H1 (cell line): ENCODE data around the gene CROCC2. TPM values are rescaled to one million over a fixed set of nuclear protein-coding genes. Genes with fewer than 3 reads are reported as not detected.

Experiments used
- CTCF ChIA-PET: fragments of 300-600 bp; sonication (Branson Sonifier 250); formaldehyde crosslinking; loops from one replicate; lab custom pipeline; 2021; ENCODE audit not compliant: partially characterized antibody; lab: Charles Lee
- POLR2A ChIA-PET: fragments of 300-600 bp; sonication (Branson Sonifier 250); formaldehyde crosslinking; loops from one replicate; lab custom pipeline; 2021; ENCODE audit warnings: inconsistent platforms; ENCODE audit not compliant: partially characterized antibody; lab: Charles Lee
- DNase-seq, 2 experiments: peaks; one replicate each; pipeline versions ENCODE4 v3.0.0 to v3.0.0-alpha.2; 2010 to 2022; ENCODE audit warnings: low spot score in 2 of 2, low read depth in 1 of 2, mixed read lengths in 1 of 2
- FAIRE-seq: peaks from 2 replicates; lab custom pipeline; 2011; peaks lifted over from hg19 to GRCh38; lab: Jason Lieb, UNC
- H2AFZ ChIP-seq: 2 replicates; pipeline ENCODE4 v1.8.1; 2012; ENCODE audit warnings: low read length, inconsistent platforms
- H2AK5ac ChIP-seq: 2 replicates; pipeline ENCODE4 v1.6.1; 2013; ENCODE audit warnings: low read depth, low read length
- H2BK120ac ChIP-seq: replicated peaks from 2 replicates; pipeline ENCODE3; 2013; ENCODE audit warnings: low read depth, low read length, inconsistent platforms
- H2BK12ac ChIP-seq: 2 replicates; pipeline ENCODE4 v1.6.1; 2013; ENCODE audit warnings: low read depth, low read length
- H2BK15ac ChIP-seq: 2 replicates; pipeline ENCODE4 v1.6.1; 2013; ENCODE audit warnings: low read length
- H2BK20ac ChIP-seq: 2 replicates; pipeline ENCODE4 v1.6.1; 2013; ENCODE audit warnings: low read length
- H2BK5ac ChIP-seq: 2 replicates; pipeline ENCODE4 v1.6.1; 2013; ENCODE audit warnings: low read depth, low read length
- H3K14ac ChIP-seq: 2 replicates; pipeline ENCODE4 v1.6.1; 2013; ENCODE audit warnings: inconsistent platforms; ENCODE audit not compliant: insufficient read length
- H3K18ac ChIP-seq: 2 replicates; pipeline ENCODE4 v1.6.1; 2013; ENCODE audit warnings: low read length; ENCODE audit errors: extremely low read depth
- H3K23ac ChIP-seq: 2 replicates; pipeline ENCODE4 v1.6.1; 2013; ENCODE audit warnings: inconsistent platforms; ENCODE audit not compliant: insufficient read length
- H3K23me2 ChIP-seq: 2 replicates; pipeline ENCODE4 v1.6.1; 2013; ENCODE audit warnings: low read depth, low read length
- H3K27ac ChIP-seq: 2 replicates; pipeline ENCODE4 v1.6.1; 2011; ENCODE audit warnings: low read depth, low read length, inconsistent platforms
- H3K27me3 ChIP-seq, 4 experiments: replicated peaks in 1 of 4; 1 replicate in 1 of 4; 2 replicates in 3 of 4; pipeline versions ENCODE4 v1.6.1 to v1.8.1; 2011 to 2013; ENCODE audit warnings: low read length in 3 of 4, mild to moderate bottlenecking in 3 of 4, inconsistent platforms in 2 of 4, mixed read lengths in 2 of 4, moderate library complexity in 1 of 4; ENCODE audit not compliant: control insufficient read depth in 3 of 4, insufficient read depth in 3 of 4; ENCODE audit errors: extremely low read depth in 1 of 4
- H3K36me3 ChIP-seq, 4 experiments: 2 replicates each; pipeline versions ENCODE4 v1.6.1 to v1.8.1; 2011 to 2013; ENCODE audit warnings: mild to moderate bottlenecking in 4 of 4, low read length in 3 of 4, moderate library complexity in 2 of 4, control low read depth in 1 of 4, inconsistent platforms in 1 of 4; ENCODE audit not compliant: insufficient read depth in 4 of 4, control insufficient read depth in 2 of 4
- H3K4ac ChIP-seq: replicated peaks from 2 replicates; pipeline ENCODE3; 2013; ENCODE audit warnings: low read length, low read depth, mixed read lengths, inconsistent platforms; ENCODE audit not compliant: insufficient read length
- H3K4me1 ChIP-seq, 4 experiments: replicated peaks in 1 of 4; 1 replicate in 1 of 4; 2 replicates in 3 of 4; pipeline versions ENCODE4 v1.6.1 to v1.8.1; 2011 to 2013; ENCODE audit warnings: low read length in 3 of 4, inconsistent platforms in 2 of 4, mixed read lengths in 1 of 4; ENCODE audit not compliant: insufficient read depth in 4 of 4, control insufficient read depth in 3 of 4
- H3K4me2 ChIP-seq, 2 experiments: 2 replicates each; pipeline versions ENCODE4 v1.6.1 to v1.8.1; 2011 to 2013; ENCODE audit warnings: low read depth in 2 of 2, low read length in 2 of 2, control low read depth in 1 of 2, inconsistent platforms in 1 of 2, mild to moderate bottlenecking in 1 of 2; ENCODE audit not compliant: insufficient read depth in 1 of 2
- H3K4me3 ChIP-seq, 4 experiments: fragments of 200-600, 300-600 bp in 1 of 4; sonication (generic), shearing (Covaris generic), sonication (Bioruptor Twin) in 1 of 4; 2 replicates each; pipeline versions ENCODE4 v1.5.1 to v1.8.1; 2011 to 2016; ENCODE audit warnings: low read length in 4 of 4, low read depth in 3 of 4, control low read depth in 2 of 4, inconsistent platforms in 2 of 4, mild to moderate bottlenecking in 2 of 4, mixed read lengths in 1 of 4, moderate library complexity in 1 of 4; ENCODE audit not compliant: insufficient read depth in 2 of 4; ENCODE audit errors: extremely low read depth in 1 of 4
- H3K56ac ChIP-seq: replicated peaks from 2 replicates; pipeline ENCODE3; 2013; ENCODE audit warnings: low read depth, mild to moderate bottlenecking, mixed read lengths, low read length, inconsistent platforms; ENCODE audit not compliant: insufficient read length
- H3K79me1 ChIP-seq: 2 replicates; pipeline ENCODE4 v1.6.1; 2013; ENCODE audit warnings: low read depth, low read length, control low read depth
- H3K79me2 ChIP-seq, 2 experiments: 2 replicates each; pipeline versions ENCODE4 v1.6.1 to v1.8.1; 2012 to 2013; ENCODE audit warnings: low read length in 2 of 2, mild to moderate bottlenecking in 2 of 2, inconsistent platforms in 1 of 2; ENCODE audit not compliant: insufficient read depth in 2 of 2, control insufficient read depth in 1 of 2
- H3K9ac ChIP-seq, 4 experiments: replicated peaks in 1 of 4; 1 replicate in 1 of 4; 2 replicates in 3 of 4; pipeline versions ENCODE4 v1.6.1 to v1.8.1; 2011 to 2013; ENCODE audit warnings: low read depth in 3 of 4, low read length in 3 of 4, control low read depth in 2 of 4, mild to moderate bottlenecking in 2 of 4, moderate library complexity in 2 of 4, inconsistent platforms in 1 of 4; ENCODE audit errors: extremely low read depth in 1 of 4
- H3K9me3 ChIP-seq, 2 experiments: 2 replicates each; pipeline versions ENCODE4 v1.6.1 to v1.8.1; 2012 to 2013; ENCODE audit warnings: mild to moderate bottlenecking in 2 of 2, moderate library complexity in 2 of 2, control low read depth in 1 of 2, inconsistent platforms in 1 of 2, low read depth in 1 of 2, low read length in 1 of 2, mixed read lengths in 1 of 2; ENCODE audit not compliant: insufficient read depth in 2 of 2
- H4K20me1 ChIP-seq, 2 experiments: replicated peaks in 1 of 2; 2 replicates each; pipeline versions ENCODE3 to v1.8.1; 2011 to 2013; ENCODE audit warnings: inconsistent platforms in 2 of 2, low read length in 2 of 2, mild to moderate bottlenecking in 1 of 2; ENCODE audit not compliant: insufficient read depth in 2 of 2, control insufficient read depth in 1 of 2
- H4K5ac ChIP-seq: 2 replicates; pipeline ENCODE4 v1.6.1; 2013; ENCODE audit warnings: low read length, low read depth, mixed read lengths, inconsistent platforms; ENCODE audit not compliant: insufficient read length
- H4K8ac ChIP-seq: 2 replicates; pipeline ENCODE4 v1.8.0; 2013; ENCODE audit warnings: mild to moderate bottlenecking, moderate library complexity, low read length, inconsistent platforms; ENCODE audit not compliant: insufficient read depth; ENCODE audit errors: extremely low read depth
- H4K91ac ChIP-seq: replicated peaks from 2 replicates; pipeline ENCODE3; 2013; ENCODE audit warnings: low read length, mixed read lengths, inconsistent platforms; ENCODE audit not compliant: insufficient read length
- BRCA1 ChIP-seq: IDR thresholded peaks from 2 replicates; pipeline ENCODE4 v1.6.1; 2012; ENCODE audit warnings: low read depth, low read length, improper control_type of control experiment
- FOSL1 ChIP-seq: IDR thresholded peaks from 2 replicates; pipeline ENCODE4 v1.6.1; 2011; ENCODE audit warnings: mild to moderate bottlenecking, low read depth, low read length, moderate library complexity; ENCODE audit not compliant: insufficient read depth
- SIX5 ChIP-seq: IDR thresholded peaks from 2 replicates; pipeline ENCODE4 v1.6.1; 2011; ENCODE audit warnings: mild to moderate bottlenecking, low read depth, low read length
- WGBS, 2 experiments: shearing (Covaris generic) in 1 of 2; methylation state at CpG; one replicate each; pipeline versions ENCODE4 v1.1.6 to v1.1.7; 2013 to 2015; ENCODE audit warnings: low lambda C conversion rate in 2 of 2, mixed read lengths in 2 of 2, inconsistent platforms in 1 of 2, low coverage in 1 of 2, missing lambda C conversion rate in 1 of 2; ENCODE audit not compliant: insufficient replicate concordance in 2 of 2, insufficient coverage in 1 of 2, insufficient read length in 1 of 2; ENCODE audit errors: extremely low coverage in 1 of 2, missing lambda C conversion rate in 1 of 2; 5-methylcytosine and 5-hydroxymethylcytosine counted together
- polyA plus RNA-seq, 7 experiments: library from polyadenylated mRNA; depleted of rRNA in 3 of 7; stranded (reverse) in 5 of 7; unstranded in 2 of 7; fragments of >200 nt in 5 of 7; fragments of 200-250 nt in 2 of 7; gene quantifications; 1 replicate in 5 of 7; 2 replicates in 1 of 7; 4 replicates in 1 of 7; pipeline versions ENCODE4 v1.2.1 to v1.2.3, GENCODE V29; 2011 to 2013; ENCODE audit warnings: missing spikeins in 2 of 7, mixed read lengths in 2 of 7
- total RNA-seq: library from RNA; stranded (reverse); fragmentation: NEBNext Ultra II Directional; extraction: Animal tissue kit (Norgen Biotek cat#: 25700); gene quantifications from 2 replicates; pipeline ENCODE4 v1.2.1, GENCODE V29; 2021

The CROCC2 gene
- total and polyA plus RNA-seq, 2 of the 8 experiments (the other 6 are each of a cell fraction or from before 2014, with no cell fraction given): not detected

DNA sequence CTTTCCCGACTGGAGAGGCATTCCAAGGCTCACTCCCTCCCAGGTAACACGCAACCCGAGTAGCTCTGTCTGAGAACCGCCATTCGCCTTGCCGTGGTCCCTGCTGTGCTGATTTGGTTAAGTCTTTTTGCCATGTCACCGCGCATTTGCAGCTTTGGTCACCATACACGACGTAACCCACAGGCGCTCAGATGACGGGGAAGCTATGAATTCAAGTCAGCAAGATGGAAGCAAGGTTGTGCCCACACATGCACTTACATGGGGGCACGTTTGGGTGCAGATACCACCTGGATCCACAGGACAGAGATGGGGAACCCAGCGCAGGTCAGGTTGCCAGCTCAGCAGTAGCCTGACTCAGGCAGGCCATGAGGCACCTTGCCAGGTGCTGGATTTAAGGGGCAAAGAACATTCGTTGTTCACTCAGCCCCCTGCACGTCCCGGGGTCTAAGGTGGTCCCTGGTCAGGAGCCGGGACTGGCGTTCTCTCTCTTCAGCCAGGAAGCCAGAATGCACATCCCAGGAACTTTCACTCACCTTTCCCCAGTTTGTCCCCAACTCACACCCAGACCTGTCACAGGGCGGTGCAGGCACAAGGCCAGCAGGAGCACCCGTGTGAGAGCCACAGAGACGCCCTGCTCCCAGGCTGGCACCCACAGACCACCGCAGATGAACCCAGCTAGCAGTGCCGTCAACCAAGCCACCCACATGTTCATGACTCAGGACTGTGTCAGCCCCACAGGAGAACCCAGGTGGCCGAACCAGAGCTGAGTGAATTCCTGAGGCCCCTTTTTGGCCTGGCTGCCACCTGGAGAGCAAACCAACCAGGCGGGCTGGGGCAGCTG lies 112.1 kb downstream of the CROCC2 start:
- Histone ChIP-seq H2BK15ac (0 out of 2 replicates have a peak overlapping the region, but pooled peaks have one; percentile 19), H3K4ac (no peak overlapping the region), H2AK5ac (no peak overlapping the region), H3K23me2 (no peaks in the 10 kb centered on the region), H2BK5ac (no peak overlapping the region), H3K27ac (no peak overlapping the region), H2AFZ (no peak overlapping the region), H3K4me1 (no peaks in the 10 kb centered on the region; a peak in 1 of 7 replicates), H3K4me3 (no peak overlapping the region), H2BK120ac (no peak overlapping the region), H3K18ac (no peak overlapping the region), H3K23ac (no peak overlapping the region), H3K56ac (no peak overlapping the region), H4K91ac (no peak overlapping the region), H3K4me2 (no peak overlapping the region), H3K79me1 (no peaks in the 10 kb centered on the region), H4K8ac (no peak overlapping the region), H2BK20ac (no peak overlapping the region), H3K36me3 (no peaks in the 10 kb centered on the region), H4K20me1 (no peaks in the 10 kb centered on the region), H2BK12ac (peak overlapping the region; percentile 27; the same call in 1 of the 2 replicates), H3K9ac (no peak overlapping the region), H3K79me2 (no peaks in the 10 kb centered on the region), H4K5ac (no peak overlapping the region), H3K14ac (no peak overlapping the region), H3K9me3 (peaks cover 0 to 5% of the 10 kb centered on the region in 2 experiments; a peak in 2 of 4 replicates), H3K27me3 (no peaks in the 10 kb centered on the region)
- 93% methylated on average over 25 of the region's 26 CpGs; no CpG with 5 or more reads in 1 of the 2 experiments for WGBS, 2 experiments
- POLR2A ChIA-PET: interaction anchor here (0.5 to 2.6 kb wide), 2 partner anchors 9 to 663 kb away, joined by 3 to 9 read pairs; no protein-coding TSS in a partner anchor
- no peak for TF ChIP-seq SIX5
- no peak for TF ChIP-seq BRCA1
- TF ChIP-seq FOSL1: no peak
- CTCF ChIA-PET: interaction anchor here (0.7 to 1.0 kb wide), 2 partner anchors 59 to 177 kb away, joined by 3 to 4 read pairs; no protein-coding TSS in a partner anchor
- FAIRE-seq (no peak), DNase-seq (peak in 1 of 2 experiments; percentile 36)
